ENCODE measurements around the gene RASSF9.

DNA sequence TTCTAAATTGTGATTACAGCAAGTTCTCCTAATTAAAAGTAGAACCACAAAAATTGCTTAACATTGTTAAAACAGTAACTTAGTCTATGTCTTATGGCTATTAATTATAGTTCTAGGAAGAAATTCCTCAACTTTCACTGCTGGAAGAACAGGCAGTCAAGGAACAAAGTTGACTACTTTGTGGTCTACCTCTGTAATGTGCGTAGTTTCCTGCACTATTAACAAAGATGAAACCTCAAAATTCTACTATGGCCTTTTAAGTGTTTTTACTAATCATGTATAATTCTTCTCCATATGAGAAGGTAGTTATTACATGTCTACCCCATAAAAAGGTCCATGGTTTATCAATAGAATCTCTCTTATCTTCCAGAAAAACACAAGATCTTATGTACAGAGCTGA, 7.6 kb downstream of the RASSF9 start:
- no peak for TF ChIP-seq POLR2A (IDR thresholded peaks at IDR 0.05)
- TF ChIP-seq, protein P1, sequence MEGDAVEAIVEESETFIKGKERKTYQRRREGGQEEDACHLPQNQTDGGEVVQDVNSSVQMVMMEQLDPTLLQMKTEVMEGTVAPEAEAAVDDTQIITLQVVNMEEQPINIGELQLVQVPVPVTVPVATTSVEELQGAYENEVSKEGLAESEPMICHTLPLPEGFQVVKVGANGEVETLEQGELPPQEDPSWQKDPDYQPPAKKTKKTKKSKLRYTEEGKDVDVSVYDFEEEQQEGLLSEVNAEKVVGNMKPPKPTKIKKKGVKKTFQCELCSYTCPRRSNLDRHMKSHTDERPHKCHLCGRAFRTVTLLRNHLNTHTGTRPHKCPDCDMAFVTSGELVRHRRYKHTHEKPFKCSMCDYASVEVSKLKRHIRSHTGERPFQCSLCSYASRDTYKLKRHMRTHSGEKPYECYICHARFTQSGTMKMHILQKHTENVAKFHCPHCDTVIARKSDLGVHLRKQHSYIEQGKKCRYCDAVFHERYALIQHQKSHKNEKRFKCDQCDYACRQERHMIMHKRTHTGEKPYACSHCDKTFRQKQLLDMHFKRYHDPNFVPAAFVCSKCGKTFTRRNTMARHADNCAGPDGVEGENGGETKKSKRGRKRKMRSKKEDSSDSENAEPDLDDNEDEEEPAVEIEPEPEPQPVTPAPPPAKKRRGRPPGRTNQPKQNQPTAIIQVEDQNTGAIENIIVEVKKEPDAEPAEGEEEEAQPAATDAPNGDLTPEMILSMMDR (IDR thresholded peaks at IDR 0.05): no peak

Measured in right lobe of liver (tissue), 4 donors.